DMS53 treated with DMSO at 0.1 percent for 48 hours (cell line): ENCODE data around the gene TAGLN2.

Source experiments
- DNase-seq: peaks from one replicate; lab custom pipeline; 2025; ENCODE audit not compliant: unreplicated experiment; lab: John Stamatoyannopoulos, UW

The TAGLN2 gene

GRCh38 chr1:159949981-159950381 lies 24.7 kb upstream of the TAGLN2 start:
- DNase-seq, result no peak

DNA sequence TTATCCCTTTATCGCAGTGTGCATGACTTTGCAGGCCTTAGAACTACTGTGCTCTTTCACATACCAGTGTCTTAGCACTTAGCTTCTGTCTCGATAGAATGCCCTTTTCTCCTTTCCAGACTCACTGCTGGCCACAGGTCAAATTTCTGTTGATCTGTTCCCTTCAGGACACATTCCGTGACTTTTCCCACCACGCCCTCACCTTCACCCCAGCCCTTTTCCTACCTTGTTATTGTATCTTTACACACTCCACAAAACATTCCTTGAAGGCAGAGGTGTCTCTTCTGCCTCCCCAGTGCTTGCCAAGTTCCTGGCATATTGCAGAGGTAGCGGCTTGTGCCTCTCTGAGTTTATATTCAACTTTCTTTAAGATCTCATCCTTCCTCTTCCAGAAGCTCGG lies 23.8 kb upstream of the TAGLN2 start:
- DNase-seq, result no peak

DNA sequence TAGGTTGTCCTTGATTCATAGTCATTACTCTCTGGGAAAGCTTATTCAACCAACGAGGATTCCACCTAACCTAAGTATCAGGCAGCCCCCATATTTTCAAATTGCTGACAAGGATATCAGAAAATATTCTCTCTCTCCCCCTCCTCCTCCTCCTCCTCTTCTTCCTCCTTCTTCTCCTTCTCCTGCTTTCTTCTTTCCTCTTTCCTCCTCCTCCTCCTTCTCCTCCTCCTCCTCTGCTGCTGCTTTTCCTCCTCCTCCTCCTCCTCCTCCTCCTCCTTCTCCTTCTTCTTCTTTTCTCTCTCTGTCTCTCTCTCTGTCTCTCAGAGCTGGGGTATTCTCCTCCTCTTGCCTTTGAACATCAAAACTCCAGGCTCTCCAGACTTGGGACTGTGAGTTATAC lies 22.6 kb upstream of the TAGLN2 start:
- no peak for DNase-seq

DNA sequence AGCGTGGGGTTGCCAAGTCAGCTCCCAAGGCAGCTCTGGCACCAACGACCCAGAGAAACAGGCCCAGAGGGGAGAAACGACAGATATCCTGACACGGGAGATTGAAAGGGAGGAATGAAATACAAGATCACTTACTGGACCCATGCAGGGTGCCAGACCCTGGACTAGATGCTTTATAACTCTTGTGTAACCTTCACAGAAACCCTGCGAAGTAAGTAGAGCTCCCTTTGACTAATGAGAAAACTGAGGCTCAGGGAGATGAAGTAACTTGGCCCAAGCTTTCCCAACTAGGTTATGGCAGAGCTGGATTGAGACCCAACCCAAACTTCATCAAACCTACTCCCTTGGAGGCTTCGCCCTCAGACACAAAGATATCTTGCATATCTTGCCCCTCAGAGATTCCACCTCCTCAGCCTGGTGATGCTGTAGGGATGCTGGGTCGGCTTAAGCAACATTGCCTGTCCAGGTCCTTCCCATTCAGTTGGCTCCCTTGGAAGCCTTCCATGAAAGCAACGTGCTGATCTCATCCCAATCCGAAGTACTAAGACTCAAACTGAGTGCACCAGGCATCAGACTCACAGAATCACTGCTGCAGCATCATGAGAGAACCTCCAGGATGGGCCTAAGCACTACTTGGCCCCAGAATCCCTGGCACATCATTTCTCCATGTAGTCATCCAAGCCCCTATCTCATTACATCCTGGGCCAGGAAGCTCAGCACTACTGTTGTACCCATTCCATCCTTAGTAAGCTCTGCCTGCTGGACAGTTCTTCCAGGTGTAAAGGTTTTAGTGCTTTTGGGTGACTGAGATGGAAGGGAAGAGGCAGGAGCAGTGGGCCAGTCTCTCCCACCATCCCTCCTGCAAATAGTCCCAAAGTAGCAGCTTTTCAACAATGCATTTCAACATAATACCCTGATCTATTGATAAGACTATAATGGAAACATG lies 21.2 kb upstream of the TAGLN2 start:
- DNase-seq, result no peak

DNA sequence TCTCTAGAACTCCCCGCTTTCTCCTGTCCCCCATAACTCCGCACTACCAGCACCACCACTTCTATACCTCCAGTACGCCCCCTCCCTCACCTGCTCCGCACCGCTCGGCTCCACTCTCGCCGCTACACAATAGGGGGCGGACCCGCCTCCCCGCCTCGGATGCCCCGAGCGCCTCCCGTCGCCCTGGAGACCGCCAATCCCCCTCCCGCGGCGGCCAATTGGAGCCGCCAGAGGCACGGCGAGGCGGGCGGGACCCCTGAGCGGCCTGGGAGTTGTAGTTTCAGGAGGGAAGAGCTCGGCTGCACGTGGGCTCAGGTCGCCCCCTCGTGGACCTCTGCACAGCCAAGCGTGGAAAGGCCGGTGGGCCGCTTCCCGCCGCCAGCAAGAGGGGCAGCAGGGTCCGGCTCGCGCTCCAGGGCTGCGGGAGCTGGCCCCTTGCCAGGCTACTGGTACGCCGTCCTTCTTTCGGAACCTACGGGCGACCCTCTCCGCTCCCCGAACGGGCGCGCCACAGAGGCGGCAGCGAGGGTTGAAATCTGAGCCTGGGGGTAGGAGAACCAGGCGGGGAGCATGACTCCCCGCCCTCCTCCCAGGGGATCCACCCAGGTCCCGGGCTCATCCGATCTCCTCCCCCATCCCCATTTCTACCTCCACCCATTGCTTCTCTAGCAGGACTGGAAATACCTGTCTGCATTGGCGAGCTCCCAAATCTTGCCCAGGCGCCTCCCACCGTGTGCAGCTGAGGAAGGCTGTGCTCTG lies 20.4 kb upstream of the TAGLN2 start, which contains the start of gene IGSF9:
Gene IGSF9, minus strand, starts transcription at position 131 of the 759 bp plus-strand sequence. CDS start 2,159 bp downstream, outside the sequence.
- DNase-seq, result peak; percentile 66

- no peak for DNase-seq
Observed at GRCh38 chr1:159944623-159945455, 19.5 kb upstream of the TAGLN2 start.

DNA sequence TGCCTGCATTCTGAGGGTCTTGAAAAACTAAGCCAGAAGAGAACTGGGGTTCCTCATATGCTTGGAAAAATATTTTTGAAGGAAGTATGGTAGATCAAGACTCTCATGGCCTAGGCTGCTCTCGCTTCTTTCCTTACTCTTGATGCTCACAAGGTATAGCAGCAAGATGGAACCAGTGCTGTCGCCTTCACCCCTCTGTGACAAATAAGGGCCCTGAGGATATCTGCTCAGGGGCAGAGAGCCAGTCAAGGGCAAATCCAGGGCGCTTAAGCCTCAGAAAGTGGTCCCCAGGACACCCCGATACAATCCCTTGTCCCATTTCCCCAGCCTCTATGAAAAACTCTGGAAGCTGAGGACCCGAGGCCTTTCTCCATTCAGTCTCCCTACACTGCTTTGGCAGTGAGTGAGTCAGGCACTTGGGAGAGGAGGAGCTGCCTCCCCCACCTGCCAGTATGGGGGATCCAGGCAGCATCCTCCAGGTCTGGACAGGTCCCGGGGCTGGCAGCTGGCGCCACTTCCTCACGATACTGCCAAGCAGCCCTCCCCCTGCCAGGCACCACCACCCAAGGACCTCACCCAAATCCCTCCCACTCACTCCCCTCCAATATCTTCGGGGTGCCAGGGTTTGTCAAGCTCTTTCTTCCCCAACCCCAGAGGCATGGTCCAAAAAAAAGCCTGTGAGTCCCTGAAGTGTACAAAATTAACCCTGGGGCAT lies 18.8 kb upstream of the TAGLN2 start:
- no peak for DNase-seq

GRCh38 chr1:159943278-159943640 lies 18.0 kb upstream of the TAGLN2 start:
- no peak for DNase-seq

DNA sequence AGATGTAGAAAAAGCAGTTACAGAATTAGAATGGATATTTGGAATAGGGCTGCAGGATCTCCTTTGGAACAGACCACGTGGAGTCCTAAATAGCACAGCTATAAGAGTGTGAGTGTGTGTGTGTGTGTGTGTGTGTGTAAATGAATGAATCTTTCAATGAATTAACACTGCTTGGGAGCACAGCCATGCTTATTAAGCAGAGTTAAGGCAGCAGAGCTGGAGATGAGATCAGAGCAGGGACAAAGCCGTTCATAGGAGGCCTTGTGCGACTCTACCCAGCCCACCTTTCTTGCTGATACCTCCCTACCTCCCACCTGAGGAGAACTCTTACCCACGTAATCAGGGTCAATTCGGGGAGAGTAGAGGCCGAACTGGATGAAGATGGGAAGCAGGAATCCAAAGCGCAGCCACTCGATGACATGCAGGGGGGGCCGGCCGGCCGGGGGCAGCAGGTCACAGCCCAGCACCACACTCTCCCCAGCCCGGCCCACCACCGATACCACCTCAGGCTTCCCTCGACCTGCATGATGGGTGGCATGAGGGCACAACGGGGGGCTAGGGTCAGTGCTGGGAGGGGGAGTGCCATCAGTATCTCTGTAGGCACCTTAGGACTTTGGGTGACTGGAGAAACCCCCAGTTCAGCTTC lies 17.4 kb upstream of the TAGLN2 start:
- DNase-seq, result no peak

- DNase-seq, result no peak
Observed at GRCh38 chr1:159941591-159942560, 16.6 kb upstream of the TAGLN2 start.

GRCh38 chr1:159941141-159941540 lies 15.8 kb upstream of the TAGLN2 start:
- DNase-seq, result no peak

DNA sequence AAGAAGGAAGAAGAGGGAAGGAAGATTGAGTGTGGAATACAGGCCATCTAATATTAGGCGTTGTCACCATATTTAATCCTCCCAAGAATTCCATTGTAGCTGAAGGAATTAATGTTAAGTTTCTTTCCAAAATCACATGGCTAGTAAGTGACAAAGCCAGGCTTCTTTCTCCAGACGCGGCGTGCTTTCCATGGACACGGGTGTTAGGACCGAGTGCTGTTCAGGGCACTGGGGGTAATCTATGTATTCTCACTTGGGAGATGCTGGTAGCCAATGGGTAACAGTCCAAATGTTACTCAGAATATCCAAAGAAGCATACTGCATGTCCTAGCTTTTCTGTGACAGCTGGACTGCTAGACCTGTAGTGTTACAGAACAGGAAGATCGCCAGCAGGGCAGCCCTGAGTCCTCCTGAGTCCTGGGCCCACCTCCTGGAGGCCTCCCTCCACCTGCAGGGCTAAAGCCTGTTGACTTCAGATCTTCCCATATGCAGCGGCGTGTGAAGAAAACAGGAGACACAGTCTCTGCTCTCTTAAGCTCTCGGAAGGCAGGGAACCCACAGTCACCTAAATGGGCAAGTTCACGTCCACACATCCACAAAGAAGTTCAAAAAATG lies 14.8 kb upstream of the TAGLN2 start:
- DNase-seq, result no peak

- no peak for DNase-seq
Observed at GRCh38 chr1:159939678-159940002, 14.3 kb upstream of the TAGLN2 start.

- no peak for DNase-seq
Observed at GRCh38 chr1:159938905-159939677, 13.8 kb upstream of the TAGLN2 start.

DNA sequence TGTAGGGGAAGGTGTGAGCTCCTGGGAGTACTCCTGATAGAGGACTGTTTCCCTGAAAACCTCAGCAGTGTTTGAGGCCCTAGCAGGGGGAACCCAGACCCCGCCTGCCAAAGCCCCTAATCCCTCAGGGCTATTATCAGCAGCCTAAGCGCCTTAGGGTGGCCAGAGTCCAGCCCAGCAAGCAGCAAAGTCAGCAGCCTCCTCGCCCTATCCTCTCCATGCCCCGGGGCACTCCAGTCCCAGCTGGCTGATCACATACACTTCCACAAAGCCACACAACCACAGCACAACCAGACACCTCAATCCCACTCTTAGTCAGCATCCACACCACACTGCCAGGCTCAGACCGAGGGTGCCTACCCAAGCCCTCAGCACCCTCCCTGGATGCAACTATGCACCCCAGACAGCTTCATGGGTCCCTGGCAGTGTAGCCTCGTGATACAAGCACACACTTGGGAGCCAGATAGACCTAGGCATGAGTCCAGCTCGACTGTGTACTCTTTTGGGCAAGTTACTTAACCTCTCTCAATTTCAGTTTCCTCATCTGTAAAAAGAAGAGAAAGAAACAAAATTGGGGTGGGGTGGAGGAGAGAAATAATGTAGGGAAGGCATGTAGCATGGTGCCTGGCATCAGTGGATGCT lies 13.0 kb upstream of the TAGLN2 start:
- DNase-seq, result no peak

- no peak for DNase-seq
Observed at GRCh38 chr1:159937054-159937750, 11.9 kb upstream of the TAGLN2 start.
